Cerebellar cortex (tissue), 1 donor: ENCODE data around the gene SLC4A1.

Experiments
- DNase-seq: peaks from one replicate; pipeline ENCODE4 v3.0.0-alpha.2; 2015; ENCODE audit warnings: low spot score

The SLC4A1 gene

DNA sequence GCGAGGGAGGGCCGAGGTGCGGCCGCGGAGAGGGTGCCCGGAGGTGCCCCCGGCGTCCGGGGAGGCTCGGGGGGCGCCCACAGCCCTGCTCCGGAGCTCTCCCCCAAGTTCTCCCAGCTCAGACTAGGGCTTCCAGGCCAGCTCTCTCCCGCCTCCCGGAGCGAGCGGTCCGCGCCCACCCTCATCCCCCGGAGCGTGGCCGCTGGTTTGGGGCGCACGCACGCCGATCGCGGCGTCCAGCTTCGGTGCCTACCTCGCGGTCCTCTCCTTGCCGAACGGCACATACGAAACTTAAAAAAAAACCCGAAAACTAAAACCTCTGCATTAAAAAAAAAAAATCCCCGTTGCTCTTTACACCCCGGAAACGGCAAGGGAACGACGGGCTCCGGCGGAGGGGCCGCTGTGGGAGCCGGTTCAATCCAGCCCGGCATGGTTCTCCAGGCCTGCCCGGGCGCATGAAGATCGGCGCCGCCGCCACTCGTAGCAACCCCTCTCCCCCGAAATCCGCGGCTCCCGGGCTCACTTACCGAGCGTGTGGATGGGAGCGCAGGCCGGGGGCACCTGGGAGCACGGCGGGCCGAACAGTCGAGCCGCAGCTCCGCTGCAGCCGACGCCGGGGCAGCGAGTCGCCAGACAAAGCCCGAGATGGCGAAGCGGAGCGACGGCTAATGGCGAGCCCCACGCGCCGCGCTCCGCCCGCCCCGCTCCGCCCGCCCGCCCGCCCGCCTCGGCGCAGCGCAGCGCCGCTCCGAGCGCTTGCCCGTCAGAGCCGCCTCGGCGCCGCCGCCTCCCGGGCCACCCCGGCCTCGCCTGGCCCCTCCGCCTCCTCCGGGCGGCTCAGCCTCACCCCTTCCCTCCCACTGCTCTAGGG is 47.5 kb downstream of the SLC4A1 start:
- peak; percentile 31 for DNase-seq

- DNase-seq = peak; percentile 47
These were observed 48.2 kb downstream of the SLC4A1 start, which contains the start of gene UBTF for GRCh38 chr17:44219616-44220212. Gene UBTF, minus strand, starts transcription at chr17:44219675. Its CDS starts 1,446 bp downstream, at chr17:44218229.

GRCh38 chr17:44219108-44219615 is 48.8 kb downstream of the SLC4A1 start:
- DNase-seq = peak; percentile 40

GRCh38 chr17:44218344-44219107 is 49.4 kb downstream of the SLC4A1 start:
- DNase-seq = peak; percentile 88

DNA sequence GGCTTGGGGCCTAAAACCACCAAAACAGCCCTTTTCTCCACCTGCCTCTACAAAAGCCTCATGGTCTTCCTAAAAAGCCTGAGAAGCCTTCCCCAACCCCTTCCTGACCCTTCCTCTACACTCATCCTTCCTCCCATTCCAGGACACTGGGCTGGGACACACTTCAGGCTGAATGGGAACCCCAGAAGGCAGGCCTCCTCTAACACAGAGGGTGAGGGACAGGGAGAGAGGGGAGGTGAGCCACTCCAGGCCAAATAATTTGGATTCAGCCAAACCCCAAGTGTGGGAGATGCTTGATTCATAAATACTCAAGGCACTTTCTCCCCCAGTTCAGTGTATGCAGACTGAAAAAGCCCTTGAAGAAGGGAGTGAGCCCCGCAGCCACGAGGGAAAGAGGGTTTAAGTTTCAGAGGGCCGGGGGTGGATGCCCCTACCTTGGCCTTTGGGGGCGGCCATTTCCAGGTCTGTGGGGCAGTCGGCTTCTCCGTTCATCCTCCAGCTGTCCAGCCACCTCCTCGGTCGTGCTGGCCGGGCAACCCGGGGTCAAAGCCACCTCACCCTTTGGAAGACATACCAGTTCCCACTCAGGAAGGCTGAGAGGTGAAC is 50.1 kb downstream of the SLC4A1 start:
- DNase-seq = no peak

- DNase-seq = no peak
These were observed 51.2 kb downstream of the SLC4A1 start for GRCh38 chr17:44216694-44217093.

GRCh38 chr17:44216173-44216572 is 51.8 kb downstream of the SLC4A1 start:
- DNase-seq = no peak

DNA sequence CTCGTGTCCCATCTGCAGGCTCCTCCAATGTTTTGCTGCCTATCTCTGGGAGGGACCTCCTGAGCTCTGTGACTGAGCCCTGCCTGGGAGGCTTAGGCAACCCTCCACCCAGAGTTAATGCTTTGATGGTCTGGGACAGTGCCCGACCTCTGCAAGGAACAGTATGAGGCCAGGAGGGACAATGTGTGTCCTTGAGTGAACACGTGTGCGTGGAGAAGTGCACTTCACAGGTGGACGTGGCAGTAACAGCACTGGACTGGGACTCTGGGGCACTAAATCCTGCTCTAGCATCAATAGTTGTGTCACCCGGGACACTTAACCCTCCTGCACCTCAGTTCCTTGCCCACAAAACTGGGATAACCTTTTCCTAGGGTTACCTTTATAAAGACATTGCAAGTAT is 53.0 kb downstream of the SLC4A1 start:
- no peak for DNase-seq

GRCh38 chr17:44214230-44214494 is 53.8 kb downstream of the SLC4A1 start:
- no peak for DNase-seq

- no peak for DNase-seq
These were observed 54.3 kb downstream of the SLC4A1 start for GRCh38 chr17:44213403-44214229.

GRCh38 chr17:44212507-44213402 is 55.2 kb downstream of the SLC4A1 start:
- no peak for DNase-seq

DNA sequence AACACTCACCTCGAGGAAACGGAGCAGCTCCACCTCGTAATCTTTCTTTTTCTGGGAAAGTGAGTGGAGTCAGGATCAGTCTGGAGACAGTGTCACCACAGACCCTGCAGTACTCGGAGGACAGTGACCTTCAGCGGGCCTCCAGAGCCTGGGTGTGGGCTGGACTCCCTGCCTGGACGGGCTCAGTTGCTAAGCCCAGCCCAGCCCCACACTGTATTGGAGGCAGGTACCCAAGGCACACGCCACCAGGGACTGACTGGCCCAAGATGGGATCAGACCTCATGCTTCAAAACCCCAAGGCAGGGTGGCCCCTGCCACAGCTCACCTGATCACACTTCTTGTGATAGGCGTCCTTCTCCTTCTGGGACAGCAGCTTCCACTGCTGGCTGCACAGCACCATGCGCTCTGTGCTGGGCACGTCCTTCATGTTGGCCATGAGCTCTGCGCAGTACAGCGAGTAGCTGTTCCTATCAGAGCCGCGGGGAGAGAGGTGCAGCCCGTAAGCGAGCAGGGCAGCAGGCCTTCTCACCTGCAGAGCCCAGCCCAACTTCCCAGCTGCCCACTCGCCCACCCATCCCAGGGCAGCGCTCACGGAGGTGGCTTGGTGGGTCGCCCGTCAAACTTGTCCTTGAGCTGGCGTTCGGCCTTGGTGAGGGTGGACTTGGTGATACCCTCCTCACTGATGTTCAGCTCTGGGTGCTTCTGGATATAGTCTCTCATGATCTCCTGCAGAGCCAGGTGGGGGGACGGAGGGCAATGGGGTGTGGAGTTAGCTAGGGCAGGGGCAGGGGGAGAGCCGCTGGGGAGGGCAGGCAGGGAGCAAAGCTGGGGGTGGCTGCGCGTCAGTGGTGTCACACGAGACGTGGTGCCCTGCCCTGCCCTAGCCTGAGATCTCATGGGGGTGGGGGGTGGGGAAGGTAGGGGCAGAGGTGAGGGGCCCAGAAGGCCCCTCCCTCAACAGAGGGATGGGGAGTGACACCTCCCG is 56.4 kb downstream of the SLC4A1 start:
- no peak for DNase-seq

GRCh38 chr17:44210342-44211192 is 57.4 kb downstream of the SLC4A1 start:
- DNase-seq = peak; percentile 80

- no peak for DNase-seq
These were observed 58.1 kb downstream of the SLC4A1 start for GRCh38 chr17:44209786-44210341.

GRCh38 chr17:44207743-44208142 is 60.2 kb downstream of the SLC4A1 start:
- DNase-seq = no peak

GRCh38 chr17:44207319-44207718 is 60.6 kb downstream of the SLC4A1 start:
- no peak for DNase-seq

DNA sequence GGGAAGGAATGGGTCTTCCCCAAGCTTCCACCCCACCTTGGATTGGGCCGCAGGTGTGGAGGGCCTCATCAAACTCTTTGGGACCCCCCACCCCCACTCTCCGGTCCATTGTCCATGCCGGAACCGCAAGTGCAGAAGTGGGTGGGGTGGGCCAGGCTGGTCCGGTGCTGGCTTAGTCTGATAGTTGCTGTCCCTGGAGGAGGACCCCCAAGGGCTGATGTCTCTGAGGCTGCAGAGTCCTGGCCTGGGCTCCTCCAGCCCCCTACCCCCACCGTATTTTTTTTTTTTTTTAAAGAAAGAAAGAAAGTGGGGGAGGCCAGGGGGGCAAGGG is 61.1 kb downstream of the SLC4A1 start:
- no peak for DNase-seq
